NCI-H1694 (cell line): ENCODE data around the gene KRTAP10-11.

Experiments
- DNase-seq: peaks from one replicate; lab custom pipeline; 2025; lab: John Stamatoyannopoulos, UW

Gene KRTAP10-11

DNA sequence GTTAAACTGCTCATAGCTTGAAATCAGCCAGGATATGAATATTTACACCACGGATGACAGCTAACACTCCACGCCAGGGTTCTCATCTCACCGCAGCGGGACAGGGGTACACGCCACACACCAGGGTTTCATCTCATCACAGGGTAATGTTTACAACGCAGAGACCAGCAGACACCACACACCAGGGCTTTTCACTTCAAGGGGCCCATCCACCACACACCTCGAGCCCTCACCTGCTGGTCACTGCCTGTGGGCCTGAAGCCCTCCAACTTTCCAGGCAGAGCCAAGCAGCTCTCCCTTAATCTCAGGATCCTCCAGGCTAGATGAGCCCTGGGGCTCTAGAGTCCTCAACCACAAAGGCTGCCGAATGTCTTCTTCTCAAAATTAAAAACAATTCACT is 49.4 kb downstream of the KRTAP10-11 start:
- no peak for DNase-seq

DNA sequence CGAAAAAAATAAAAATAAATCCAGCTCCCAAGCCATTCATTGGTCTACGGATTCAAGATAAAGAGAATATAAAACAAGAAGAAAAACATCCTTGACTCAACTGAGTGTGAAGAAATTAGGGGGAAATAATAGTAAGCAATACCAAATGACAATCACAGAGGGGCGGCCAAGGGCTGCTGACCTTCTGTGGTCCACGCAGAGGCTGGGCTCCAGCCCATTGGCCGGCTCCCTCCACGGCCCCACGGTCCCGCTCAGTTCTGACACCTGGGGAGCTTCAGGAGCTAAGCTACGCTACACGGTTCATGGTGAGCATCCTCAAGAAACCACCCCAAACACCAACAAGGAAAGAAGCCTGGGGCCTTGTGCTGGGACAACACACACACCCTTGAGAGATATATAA is 50.4 kb downstream of the KRTAP10-11 start:
- DNase-seq = no peak
